Measurements from ENCODE around the gene RALGAPA2.

DNA sequence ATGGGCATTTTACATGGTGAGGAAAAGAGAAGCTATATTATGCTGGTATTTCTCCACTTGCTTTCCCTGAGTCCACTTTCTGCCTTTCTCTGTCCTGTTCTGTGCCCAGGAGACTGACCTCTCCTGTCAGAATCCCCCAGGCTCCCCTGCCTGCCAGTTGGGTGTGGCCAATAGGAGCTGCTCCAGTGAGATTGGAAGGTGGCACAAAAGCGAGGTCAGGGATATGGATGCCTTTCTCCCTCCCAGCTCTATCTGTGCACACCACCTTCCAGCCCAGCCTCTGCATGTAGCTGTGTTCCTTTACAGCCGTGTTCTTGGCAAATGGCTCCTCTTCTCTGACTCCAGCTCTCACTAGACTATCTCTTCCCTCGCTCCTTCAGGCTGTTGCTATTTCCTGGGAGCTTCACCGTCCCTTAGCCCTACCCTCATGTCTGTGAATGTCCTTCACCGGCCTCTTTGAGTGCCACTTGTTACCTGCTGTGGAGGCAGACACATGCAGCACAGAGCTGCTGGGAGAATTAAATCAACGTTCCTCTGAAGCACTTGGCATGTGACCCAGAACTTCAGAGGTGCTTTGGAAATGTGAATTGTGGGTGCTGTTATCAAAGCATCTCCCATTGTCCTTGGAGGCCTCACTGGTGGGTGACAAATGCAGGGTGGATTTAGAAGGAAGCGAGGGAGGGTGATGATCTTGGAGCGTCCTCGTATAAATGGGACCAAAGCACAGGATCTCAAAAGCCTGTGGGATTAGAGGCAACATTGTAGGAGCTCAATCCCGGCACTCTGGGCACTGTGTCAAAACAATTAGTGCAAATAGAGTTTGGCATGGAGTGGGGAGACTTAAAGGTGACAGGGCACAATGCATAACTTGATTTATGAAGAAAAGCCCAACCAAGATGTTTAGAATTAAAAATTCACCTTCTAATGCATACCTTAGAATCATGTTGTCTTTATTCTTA lies 28.9 kb upstream of the RALGAPA2 start:
- TF ChIP-seq MAX (IDR thresholded peaks at IDR 0.05; ENCODE audit: low read depth, low read length) (no peak), POLR2A (IDR thresholded peaks at IDR 0.05; ENCODE audit: extremely low read depth, insufficient read length) (no peak)
- TF ChIP-seq, protein P1, sequence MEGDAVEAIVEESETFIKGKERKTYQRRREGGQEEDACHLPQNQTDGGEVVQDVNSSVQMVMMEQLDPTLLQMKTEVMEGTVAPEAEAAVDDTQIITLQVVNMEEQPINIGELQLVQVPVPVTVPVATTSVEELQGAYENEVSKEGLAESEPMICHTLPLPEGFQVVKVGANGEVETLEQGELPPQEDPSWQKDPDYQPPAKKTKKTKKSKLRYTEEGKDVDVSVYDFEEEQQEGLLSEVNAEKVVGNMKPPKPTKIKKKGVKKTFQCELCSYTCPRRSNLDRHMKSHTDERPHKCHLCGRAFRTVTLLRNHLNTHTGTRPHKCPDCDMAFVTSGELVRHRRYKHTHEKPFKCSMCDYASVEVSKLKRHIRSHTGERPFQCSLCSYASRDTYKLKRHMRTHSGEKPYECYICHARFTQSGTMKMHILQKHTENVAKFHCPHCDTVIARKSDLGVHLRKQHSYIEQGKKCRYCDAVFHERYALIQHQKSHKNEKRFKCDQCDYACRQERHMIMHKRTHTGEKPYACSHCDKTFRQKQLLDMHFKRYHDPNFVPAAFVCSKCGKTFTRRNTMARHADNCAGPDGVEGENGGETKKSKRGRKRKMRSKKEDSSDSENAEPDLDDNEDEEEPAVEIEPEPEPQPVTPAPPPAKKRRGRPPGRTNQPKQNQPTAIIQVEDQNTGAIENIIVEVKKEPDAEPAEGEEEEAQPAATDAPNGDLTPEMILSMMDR (IDR thresholded peaks at IDR 0.05; ENCODE audit: low read depth, low read length): no peak
